ENCODE results near the gene PKNOX2. TPM values are rescaled to one million over a fixed set of nuclear protein-coding genes. Genes with fewer than 3 reads are reported as not detected.

Gene PKNOX2
- total RNA-seq, 1 donor from 2014 or later = 17.8 TPM

- Histone ChIP-seq H3K27me3 (no peaks in the 10 kb centered on the region), H3K36me3 (no peaks in the 10 kb centered on the region), H3K4me3 (no peak overlapping the region), H3K4me1 (no peaks in the 10 kb centered on the region), H3K9me3 (no peaks in the 10 kb centered on the region), H3K27ac (no peak overlapping the region)
- DNase-seq (no peak), ATAC-seq (no peak)
- TF ChIP-seq, protein P1, sequence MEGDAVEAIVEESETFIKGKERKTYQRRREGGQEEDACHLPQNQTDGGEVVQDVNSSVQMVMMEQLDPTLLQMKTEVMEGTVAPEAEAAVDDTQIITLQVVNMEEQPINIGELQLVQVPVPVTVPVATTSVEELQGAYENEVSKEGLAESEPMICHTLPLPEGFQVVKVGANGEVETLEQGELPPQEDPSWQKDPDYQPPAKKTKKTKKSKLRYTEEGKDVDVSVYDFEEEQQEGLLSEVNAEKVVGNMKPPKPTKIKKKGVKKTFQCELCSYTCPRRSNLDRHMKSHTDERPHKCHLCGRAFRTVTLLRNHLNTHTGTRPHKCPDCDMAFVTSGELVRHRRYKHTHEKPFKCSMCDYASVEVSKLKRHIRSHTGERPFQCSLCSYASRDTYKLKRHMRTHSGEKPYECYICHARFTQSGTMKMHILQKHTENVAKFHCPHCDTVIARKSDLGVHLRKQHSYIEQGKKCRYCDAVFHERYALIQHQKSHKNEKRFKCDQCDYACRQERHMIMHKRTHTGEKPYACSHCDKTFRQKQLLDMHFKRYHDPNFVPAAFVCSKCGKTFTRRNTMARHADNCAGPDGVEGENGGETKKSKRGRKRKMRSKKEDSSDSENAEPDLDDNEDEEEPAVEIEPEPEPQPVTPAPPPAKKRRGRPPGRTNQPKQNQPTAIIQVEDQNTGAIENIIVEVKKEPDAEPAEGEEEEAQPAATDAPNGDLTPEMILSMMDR (IDR thresholded peaks at IDR 0.05) = no peak
- intact Hi-C loops (cut with DNase I) = no loop called here
Measured at GRCh38 chr11:125299821-125300220, 135.3 kb downstream of the PKNOX2 start.

DNA sequence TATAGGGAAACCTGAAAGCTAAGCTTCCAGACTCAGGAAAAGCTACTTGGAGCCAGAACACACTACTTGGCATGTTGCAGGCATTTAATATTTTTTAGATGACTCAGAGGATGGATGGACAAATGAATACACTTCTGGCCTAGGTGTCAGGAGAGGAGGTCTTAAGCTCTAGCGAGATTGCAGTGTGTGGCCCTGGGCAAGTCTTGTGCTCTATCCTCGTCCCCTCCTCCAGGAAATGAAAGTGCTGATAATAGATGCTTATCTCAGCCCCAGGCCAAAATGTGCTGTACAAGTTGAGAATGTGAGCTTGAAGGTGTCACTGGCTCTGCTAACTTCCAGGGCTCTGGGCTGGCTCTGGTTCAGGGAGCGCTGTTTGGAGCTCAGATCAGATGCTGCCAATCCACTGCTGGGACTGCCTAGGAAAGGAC, 136.3 kb downstream of the PKNOX2 start:
- intact Hi-C loops (cut with DNase I) = no loop called here
- ATAC-seq (peak; percentile 28), DNase-seq (no peak)
- H3K27ac ChIP-seq = no peak overlapping the region
- no peaks in the 10 kb centered on the region for H3K9me3 ChIP-seq
- no peaks in the 10 kb centered on the region for H3K36me3 ChIP-seq
- TF ChIP-seq, protein P1 (IDR thresholded peaks at IDR 0.05) = no peak
- H3K4me1 ChIP-seq = no peaks in the 10 kb centered on the region
- no peak overlapping the region for H3K4me3 ChIP-seq
- no peaks in the 10 kb centered on the region for H3K27me3 ChIP-seq

DNA sequence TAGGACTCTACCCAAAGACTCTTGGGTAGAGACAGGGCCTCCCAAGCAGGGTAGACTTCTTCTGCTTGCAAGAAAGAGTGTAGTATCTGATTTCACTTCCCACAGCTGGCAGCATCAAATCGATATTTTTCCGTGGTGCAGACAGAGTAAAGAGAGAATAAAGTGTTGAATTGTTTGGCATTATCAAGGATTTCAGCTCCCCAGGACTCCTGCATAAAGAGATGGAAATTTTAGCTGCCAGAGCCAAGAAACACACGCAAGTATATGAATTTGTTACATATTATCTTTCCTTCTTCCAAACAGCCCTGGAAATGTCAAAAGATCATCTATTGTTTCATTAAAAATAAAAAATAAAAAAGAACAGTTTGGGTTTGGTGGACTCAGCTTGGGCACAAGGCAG, 136.8 kb downstream of the PKNOX2 start:
- no peaks in the 10 kb centered on the region for H3K9me3 ChIP-seq
- intact Hi-C loops (cut with DNase I) = no loop called here
- DNase-seq (no peak), ATAC-seq (no peak)
- H3K27me3 ChIP-seq = no peaks in the 10 kb centered on the region
- no peak overlapping the region for H3K27ac ChIP-seq
- TF ChIP-seq, protein P1 (IDR thresholded peaks at IDR 0.05) = no peak
- no peaks in the 10 kb centered on the region for H3K36me3 ChIP-seq
- H3K4me1 ChIP-seq = no peaks in the 10 kb centered on the region
- no peak overlapping the region for H3K4me3 ChIP-seq

GRCh38 chr11:125303186-125303585, 138.6 kb downstream of the PKNOX2 start:
- Histone ChIP-seq H3K9me3 (no peaks in the 10 kb centered on the region), H3K27ac (no peak overlapping the region), H3K36me3 (no peaks in the 10 kb centered on the region), H3K27me3 (no peaks in the 10 kb centered on the region), H3K4me3 (no peak overlapping the region), H3K4me1 (no peaks in the 10 kb centered on the region)
- TF ChIP-seq, protein P1 (IDR thresholded peaks at IDR 0.05) = no peak
- intact Hi-C loops (cut with DNase I) = no loop called here
- ATAC-seq (no peak), DNase-seq (peak; percentile 46)

DNA sequence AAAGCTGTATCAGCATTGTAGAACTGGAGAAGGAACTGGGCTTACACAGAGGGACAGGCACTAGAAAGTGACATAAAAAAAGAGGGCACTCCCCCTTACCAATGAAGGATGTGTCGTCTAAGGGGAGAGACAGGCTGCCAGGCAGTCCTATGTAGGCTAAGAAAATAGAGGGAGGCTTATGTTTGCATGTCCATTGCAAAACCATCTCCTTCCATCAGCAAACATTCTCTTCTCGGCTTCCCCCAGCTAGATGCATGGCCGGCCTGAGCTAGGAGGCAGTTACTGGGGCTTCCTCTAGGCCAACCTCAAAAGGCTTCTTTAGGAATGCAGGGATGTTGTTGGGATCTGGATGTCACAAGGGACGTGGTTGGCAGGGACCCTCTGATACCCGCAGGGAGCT, 139.1 kb downstream of the PKNOX2 start:
- H3K36me3 ChIP-seq = no peaks in the 10 kb centered on the region
- no peaks in the 10 kb centered on the region for H3K9me3 ChIP-seq
- intact Hi-C loops (cut with DNase I) = no loop called here
- DNase-seq (no peak), ATAC-seq (no peak)
- no peak overlapping the region for H3K27ac ChIP-seq
- H3K4me3 ChIP-seq = no peak overlapping the region
- H3K27me3 ChIP-seq = no peaks in the 10 kb centered on the region
- TF ChIP-seq, protein P1 (IDR thresholded peaks at IDR 0.05) = no peak
- no peaks in the 10 kb centered on the region for H3K4me1 ChIP-seq

GRCh38 chr11:125304136-125304535, 139.6 kb downstream of the PKNOX2 start:
- Histone ChIP-seq H3K4me3 (no peak overlapping the region), H3K9me3 (no peaks in the 10 kb centered on the region), H3K27me3 (no peaks in the 10 kb centered on the region), H3K4me1 (no peaks in the 10 kb centered on the region), H3K36me3 (no peaks in the 10 kb centered on the region), H3K27ac (no peak overlapping the region)
- ATAC-seq = no peak
- TF ChIP-seq, protein P1 (IDR thresholded peaks at IDR 0.05) = no peak
- intact Hi-C loops (cut with DNase I) = no loop called here
- DNase-seq = peak; percentile 22

All from upper lobe of right lung (tissue), 1 donor.